Central memory CD8-positive, alpha-beta T cell (primary cell): Measurements from ENCODE around the gene DCP1B.

Experiments
- ATAC-seq: fragments of 150-1000 bp; cut with Tn5 transposase; replicated peaks from 2 replicates; pipeline ENCODE4 v1.10.0; 2022; ENCODE audit warnings: mild to moderate bottlenecking, moderate FRiP score, moderate number of reproducible peaks; ENCODE audit not compliant: poor library complexity, severe bottlenecking; ENCODE audit errors: extremely low read depth
- DNase-seq, 2 donors: peaks; one replicate each; pipeline ENCODE4 v3.0.0; 2021; ENCODE audit warnings: low spot score in 2 of 2
- H3K27ac Mint-ChIP-seq: one replicate; pipeline ENCODE4 v1.8.0; 2022; ENCODE audit warnings: low read depth, mild to moderate bottlenecking, moderate library complexity, mixed read lengths
- H3K27me3 Mint-ChIP-seq: one replicate; pipeline ENCODE4 v1.8.0; 2022; ENCODE audit warnings: mixed read lengths
- H3K36me3 Mint-ChIP-seq: one replicate; pipeline ENCODE4 v1.8.0; 2022; ENCODE audit warnings: mild to moderate bottlenecking, moderate library complexity, mixed read lengths; ENCODE audit not compliant: insufficient read depth
- H3K4me1 Mint-ChIP-seq: one replicate; pipeline ENCODE4 v1.8.0; 2022; ENCODE audit warnings: mixed read lengths
- H3K4me3 Mint-ChIP-seq: one replicate; pipeline ENCODE4 v1.8.0; 2022; ENCODE audit warnings: mild to moderate bottlenecking, moderate library complexity, mixed read lengths
- H3K9me3 Mint-ChIP-seq: one replicate; pipeline ENCODE4 v1.8.0; 2022; ENCODE audit warnings: mixed read lengths

DCP1B gene

DNA sequence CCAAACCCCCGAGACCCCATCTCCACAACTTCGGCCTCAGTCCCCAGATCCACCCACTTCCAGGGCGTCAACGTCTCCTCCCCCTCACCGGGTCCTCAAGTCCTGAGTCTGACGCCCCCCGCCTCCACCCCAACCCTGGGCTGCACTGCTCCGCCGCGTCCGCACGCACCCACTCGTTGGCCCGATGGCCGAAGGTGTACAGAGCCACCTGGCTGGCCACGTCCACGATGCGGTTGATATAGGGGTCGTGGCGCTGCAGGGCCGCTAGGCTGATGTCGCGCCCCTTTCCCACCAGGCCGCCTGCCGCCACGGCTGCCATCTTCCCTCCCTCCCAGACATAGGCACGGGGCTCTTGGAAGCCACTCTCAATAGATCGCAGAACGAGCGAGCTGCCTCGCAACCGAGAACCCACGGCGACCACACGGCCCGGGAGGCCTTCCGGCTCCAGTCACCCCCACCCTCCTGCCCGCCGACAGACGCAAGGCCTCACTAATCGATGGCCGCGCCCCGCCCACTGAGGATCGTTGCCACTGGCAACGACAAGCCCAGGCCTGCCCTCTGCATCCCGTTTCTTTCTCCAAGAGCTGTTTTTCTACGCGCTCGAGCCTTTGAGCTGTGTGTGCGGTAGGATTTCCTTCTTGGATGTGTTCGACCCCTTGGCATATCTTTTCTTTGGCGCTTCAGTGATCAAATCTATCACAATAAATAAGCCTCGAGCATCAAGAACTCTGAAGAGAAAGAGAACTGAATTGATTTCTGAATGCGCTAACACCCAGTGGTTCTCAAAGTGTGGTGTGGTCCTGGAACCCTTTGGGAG lies at the start of gene DCP1B:
TSS of gene DCP1B (minus strand) at position 345 of the 817 bp plus-strand sequence. CDS start at position 319, 26 bp downstream.
- peak within 1 kb of the TSS; percentile 96 for H3K4me3 Mint-ChIP-seq
- ATAC-seq: peak; percentile 99

DNA sequence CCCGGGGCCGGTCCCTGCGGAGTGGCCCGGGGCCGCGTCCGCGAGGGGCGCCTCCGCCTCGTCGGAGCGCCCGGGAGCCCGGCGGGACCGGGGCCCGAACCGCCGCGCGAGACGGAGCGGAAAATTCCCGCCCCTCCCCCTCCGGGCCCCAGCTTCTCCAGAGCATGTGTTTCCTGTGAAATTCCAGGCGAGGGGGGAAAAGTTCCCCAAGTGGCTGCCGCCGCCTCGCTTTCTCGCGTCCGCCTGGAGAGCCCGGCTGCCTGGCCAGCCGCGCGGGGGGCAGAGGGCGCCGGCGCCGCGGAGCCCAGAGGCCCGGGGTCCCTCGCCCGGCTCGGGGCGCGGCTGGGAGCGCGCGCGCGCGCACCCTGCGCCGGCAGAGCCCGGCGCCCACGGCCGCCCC lies 49.4 kb upstream of the DCP1B start:
- no peak for ATAC-seq
- Mint-ChIP-seq H3K9me3 (no peaks in the 10 kb centered on the region), H3K27ac (no peak overlapping the region), H3K4me1 (peaks cover 14% of the 10 kb centered on the region), H3K36me3 (no peaks in the 10 kb centered on the region), H3K27me3 (peaks cover 80% of the 10 kb centered on the region), H3K4me3 (no peak overlapping the region)
- DNase-seq: no peak

More for the DNA sequence above, at the start of gene DCP1B:
- Mint-ChIP-seq H3K9me3 (no peaks in the 10 kb centered on the region), H3K36me3 (peaks cover 12% of the 10 kb centered on the region), H3K4me1 (peaks cover 34% of the 10 kb centered on the region), H3K27ac (peak within 1 kb of the TSS; percentile 96), H3K27me3 (no peaks in the 10 kb centered on the region)
- DNase-seq: peak; percentile 78 to 89

DNA sequence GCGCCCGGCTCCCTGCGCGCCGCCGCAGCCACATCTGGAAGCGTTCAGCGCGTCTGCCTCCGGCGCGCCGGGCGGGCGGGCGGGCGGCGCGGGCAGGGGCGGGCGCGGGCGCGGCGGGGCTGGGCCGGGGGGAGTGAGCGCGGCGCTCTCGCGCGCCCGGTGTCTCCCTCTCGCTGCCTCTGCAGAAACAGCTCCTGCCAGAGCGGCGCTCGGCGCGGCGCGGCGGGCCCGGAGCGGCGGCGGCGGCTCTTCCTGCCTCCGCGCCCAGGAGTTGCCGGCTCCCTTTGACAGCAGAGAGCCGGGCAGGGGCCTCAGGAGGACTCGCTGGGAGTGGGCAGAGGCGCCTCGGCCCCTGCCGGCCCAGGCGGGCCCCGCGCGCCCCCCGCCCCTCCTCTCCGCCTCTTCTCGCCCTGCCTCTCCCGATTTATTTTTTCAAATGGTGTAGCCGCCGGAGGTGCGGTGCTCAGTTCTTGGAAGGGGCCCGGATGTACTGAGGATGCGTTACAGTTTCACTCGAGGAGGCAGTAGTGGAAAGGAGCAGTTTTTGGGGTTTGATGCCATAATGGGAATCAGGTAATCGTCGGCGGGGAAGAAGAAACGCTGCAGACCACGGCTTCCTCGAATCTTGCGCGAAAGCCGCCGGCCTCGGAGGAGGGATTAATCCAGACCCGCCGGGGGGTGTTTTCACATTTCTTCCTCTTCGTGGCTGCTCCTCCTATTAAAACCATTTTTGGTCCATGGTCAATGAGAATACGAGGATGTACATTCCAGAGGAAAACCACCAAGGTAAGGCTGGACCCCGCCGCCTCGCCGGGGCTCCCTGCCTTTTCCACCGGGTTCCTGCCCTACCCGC lies 48.8 kb upstream of the DCP1B start, which contains the start of gene CACNA1C:
TSS of gene CACNA1C (plus strand) at position 162 of the 853 bp plus-strand sequence. CDS start at position 738, 576 bp downstream.
- Mint-ChIP-seq H3K4me3 (peak within 1 kb of the TSS; percentile 72), H3K27ac (no peak within 1 kb of the TSS), H3K4me1 (peaks cover 14% of the 10 kb centered on the region), H3K36me3 (no peaks in the 10 kb centered on the region), H3K9me3 (no peaks in the 10 kb centered on the region), H3K27me3 (peaks cover 80% of the 10 kb centered on the region)
- ATAC-seq (peak; percentile 77), DNase-seq (no peak)

DNA sequence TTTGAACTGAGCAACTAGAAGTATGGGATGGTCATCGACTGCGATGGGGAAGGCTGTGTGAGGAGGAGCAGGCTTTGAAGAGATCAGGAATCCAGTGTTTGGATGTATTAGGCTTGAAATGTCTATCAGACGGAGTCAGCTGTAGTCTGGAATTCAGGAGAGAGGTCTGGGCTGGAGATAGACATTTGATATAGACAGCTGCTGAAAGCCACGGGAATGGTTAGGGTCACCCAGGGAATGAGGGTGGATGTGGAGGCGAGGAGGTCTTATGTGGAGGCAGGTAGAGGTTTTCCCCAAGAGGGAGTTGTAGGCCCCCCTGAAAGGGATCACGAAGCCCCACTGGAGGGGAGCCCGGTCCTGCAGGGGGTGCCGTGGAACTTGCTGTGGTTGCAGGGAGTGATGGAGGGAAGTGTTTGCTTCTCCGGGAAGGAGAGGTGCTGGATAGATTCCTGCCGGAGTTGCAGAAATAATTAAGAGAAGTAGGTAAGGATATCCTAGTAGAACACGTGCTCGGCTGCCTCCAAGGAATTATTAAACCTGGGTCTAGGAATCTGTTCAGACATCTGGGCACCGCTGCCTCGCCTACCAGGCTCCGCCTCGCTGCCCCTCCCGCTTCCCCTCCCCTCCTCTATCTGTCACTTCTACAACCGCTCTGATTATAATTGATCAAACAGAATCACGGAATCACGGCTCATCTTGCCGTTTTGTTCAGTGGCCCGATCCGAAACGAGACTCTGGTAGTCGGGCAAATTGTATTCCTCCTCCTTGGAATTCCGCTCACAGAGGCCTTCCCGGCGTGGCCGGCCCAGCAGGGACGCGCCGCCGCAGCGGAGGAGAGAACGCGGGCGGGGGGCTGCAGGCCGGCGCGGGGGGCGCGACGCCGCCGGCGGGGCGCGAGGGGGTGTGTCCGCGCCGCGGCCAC lies 47.7 kb upstream of the DCP1B start:
- Mint-ChIP-seq H3K36me3 (no peaks in the 10 kb centered on the region), H3K27me3 (peaks cover 76% of the 10 kb centered on the region), H3K27ac (no peak overlapping the region), H3K9me3 (no peaks in the 10 kb centered on the region), H3K4me3 (peak overlapping the region; percentile 72), H3K4me1 (peaks cover 14% of the 10 kb centered on the region)
- ATAC-seq: no peak
- no peak for DNase-seq

DNA sequence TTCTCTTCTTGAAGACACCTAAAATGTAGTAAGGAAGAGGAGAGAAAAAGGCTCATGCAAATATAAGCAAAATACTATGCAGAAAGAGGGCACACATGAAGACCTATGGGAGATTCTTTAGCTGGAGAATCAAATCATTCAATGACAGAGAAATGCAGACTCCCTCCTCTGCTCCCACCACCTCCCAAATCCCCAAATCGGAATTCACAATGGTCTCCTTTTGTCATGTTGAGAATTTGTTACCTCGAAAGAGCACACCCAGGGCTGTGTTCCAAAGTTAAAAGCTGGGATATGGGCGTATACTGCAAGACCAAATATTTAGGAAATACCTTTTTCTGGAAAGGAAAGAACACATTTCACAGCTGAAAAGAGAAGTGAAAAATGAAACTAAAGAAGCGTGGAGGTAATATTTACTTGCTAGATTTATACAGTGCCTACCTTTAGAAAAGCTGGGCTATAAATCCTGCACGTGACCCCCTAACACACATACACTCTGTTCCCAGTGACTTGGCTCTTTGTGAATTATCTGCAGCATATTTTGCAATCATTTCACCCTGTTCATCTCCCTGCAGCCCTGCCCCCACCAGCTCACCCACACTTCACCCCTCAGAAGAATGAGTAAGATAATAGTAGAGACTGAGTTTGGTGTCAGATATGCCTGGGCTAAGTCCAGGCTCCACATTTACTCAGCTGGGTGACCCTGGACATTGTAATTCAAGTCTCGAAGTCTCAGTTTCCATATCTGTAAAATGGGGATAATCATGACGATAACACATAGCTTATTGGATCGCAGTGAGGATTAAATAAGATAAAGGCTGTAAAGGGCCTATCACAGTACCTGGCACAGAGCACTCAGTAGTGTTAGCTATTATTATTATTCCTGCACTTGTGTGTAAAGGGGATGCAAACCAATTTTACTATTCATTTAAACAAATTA lies 45.6 kb upstream of the DCP1B start:
- Mint-ChIP-seq H3K4me1 (peaks cover 14% of the 10 kb centered on the region), H3K4me3 (no peak overlapping the region), H3K27ac (no peak overlapping the region), H3K36me3 (no peaks in the 10 kb centered on the region), H3K27me3 (peaks cover 64% of the 10 kb centered on the region), H3K9me3 (no peaks in the 10 kb centered on the region)
- ATAC-seq (no peak), DNase-seq (no peak)

DNA sequence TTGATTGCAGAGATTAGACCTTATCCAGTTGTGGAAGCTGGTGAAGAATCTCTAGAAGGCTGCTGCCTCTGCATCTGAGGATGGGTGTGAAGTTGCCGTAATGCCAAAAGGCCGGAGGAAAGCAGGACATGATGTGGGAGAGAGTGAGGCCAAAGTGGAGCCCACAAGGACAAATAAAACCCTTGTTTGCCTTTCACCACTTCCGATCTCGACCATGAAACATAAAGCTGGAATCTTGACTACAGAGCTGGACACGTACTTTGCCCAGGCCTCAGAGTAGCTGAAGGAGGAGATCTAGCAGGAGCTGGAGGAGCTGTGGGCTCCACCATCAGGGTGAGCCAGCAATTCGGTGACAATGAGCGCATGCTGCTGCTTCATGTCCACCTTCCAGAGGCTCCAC lies 43.5 kb upstream of the DCP1B start:
- H3K36me3 Mint-ChIP-seq: no peaks in the 10 kb centered on the region
- H3K27me3 Mint-ChIP-seq: peaks cover 71% of the 10 kb centered on the region
- H3K4me1 Mint-ChIP-seq: no peaks in the 10 kb centered on the region
- DNase-seq (no peak), ATAC-seq (no peak)
- no peak overlapping the region for H3K4me3 Mint-ChIP-seq
- H3K9me3 Mint-ChIP-seq: no peaks in the 10 kb centered on the region
- H3K27ac Mint-ChIP-seq: no peak overlapping the region

DNA sequence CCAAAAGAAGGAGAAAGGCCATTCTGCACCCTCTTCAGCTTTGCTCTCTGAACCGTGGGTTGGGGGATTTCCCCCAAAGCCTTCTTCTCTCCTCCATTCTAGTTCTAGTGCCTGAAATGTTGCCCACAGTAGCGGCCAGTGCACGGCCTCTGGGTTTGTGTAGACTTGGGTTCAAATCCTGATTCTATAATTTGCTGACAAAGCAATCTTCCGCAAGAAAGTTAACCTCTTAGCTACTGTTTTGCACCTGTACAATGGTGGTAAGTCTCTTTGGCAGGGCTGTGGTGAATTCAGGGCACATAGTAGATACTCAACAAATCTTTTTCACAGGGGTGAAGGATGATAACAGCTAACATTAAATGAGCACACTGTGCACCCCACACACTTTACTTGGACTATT lies 42.7 kb upstream of the DCP1B start:
- H3K27me3 Mint-ChIP-seq: peaks cover 75% of the 10 kb centered on the region
- no peak overlapping the region for H3K27ac Mint-ChIP-seq
- H3K4me1 Mint-ChIP-seq: no peaks in the 10 kb centered on the region
- H3K9me3 Mint-ChIP-seq: no peaks in the 10 kb centered on the region
- no peaks in the 10 kb centered on the region for H3K36me3 Mint-ChIP-seq
- ATAC-seq (no peak), DNase-seq (no peak)
- no peak overlapping the region for H3K4me3 Mint-ChIP-seq

DNA sequence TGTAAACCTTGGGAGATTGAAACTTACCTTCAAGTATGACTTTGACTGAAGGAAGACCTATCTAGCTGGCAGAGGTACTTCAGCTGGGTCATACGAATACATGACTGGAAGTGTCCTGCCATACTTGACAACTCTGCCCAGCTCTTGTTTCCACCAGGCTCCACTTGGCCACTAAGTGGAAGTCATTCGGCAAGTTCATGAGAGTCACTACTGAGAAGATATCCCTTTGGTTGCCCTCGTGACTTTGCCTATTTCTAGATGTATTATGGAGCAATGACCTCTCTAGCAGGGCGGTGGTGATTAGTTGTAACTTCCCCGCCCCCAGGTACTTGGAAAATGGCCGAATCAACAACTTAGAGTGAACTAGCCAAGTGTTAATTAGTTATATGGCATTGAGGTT lies 39.9 kb upstream of the DCP1B start:
- no peaks in the 10 kb centered on the region for H3K36me3 Mint-ChIP-seq
- H3K4me1 Mint-ChIP-seq: no peaks in the 10 kb centered on the region
- no peak for ATAC-seq
- H3K9me3 Mint-ChIP-seq: no peaks in the 10 kb centered on the region
- no peak for DNase-seq
- H3K27me3 Mint-ChIP-seq: peaks cover 58% of the 10 kb centered on the region
- no peak overlapping the region for H3K4me3 Mint-ChIP-seq
- no peak overlapping the region for H3K27ac Mint-ChIP-seq

DNA sequence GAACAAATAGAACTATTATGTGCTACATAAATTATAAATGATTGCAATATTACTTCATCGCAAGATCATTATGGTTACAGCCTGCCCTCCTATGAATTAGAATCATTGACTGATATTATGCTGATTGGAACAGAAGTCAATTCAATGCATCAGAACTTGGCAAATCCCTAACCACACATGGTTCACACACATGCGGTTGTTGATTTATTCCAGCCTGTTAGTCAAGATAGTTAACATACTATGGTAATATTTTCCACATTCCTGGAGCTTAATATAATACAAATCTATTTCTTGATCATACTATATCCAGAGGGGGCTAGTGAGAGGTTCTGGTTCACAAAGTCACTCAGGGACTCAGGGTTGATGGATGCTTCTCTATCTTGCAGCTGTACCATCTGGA lies 38.8 kb upstream of the DCP1B start:
- H3K27me3 Mint-ChIP-seq: peaks cover 51% of the 10 kb centered on the region
- DNase-seq (no peak), ATAC-seq (no peak)
- H3K9me3 Mint-ChIP-seq: no peaks in the 10 kb centered on the region
- no peaks in the 10 kb centered on the region for H3K4me1 Mint-ChIP-seq
- no peak overlapping the region for H3K4me3 Mint-ChIP-seq
- no peak overlapping the region for H3K27ac Mint-ChIP-seq
- no peaks in the 10 kb centered on the region for H3K36me3 Mint-ChIP-seq

DNA sequence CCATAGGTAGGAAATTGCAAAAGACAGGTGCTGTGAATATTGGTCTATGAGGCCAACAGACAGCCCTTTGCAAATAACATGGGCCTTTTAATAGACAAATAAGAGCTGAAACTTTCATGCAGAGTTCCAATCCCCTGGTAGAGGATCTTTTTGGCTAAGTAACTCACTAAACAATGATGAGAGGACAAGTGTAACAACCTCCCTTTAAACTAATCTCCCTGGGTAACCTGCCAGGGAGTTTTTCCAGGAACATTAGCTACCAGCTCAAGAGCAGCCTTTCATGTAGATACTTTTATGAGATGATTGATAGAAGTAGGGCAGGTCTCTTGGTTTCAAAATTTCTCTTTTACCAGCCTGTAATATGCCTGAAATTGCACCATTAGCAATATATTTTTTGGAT lies 34.8 kb upstream of the DCP1B start:
- ATAC-seq (no peak), DNase-seq (no peak)
- H3K4me1 Mint-ChIP-seq: peaks cover 15% of the 10 kb centered on the region
- H3K9me3 Mint-ChIP-seq: no peaks in the 10 kb centered on the region
- H3K36me3 Mint-ChIP-seq: peaks cover 3% of the 10 kb centered on the region
- H3K27ac Mint-ChIP-seq: no peak overlapping the region
- peaks cover 52% of the 10 kb centered on the region for H3K27me3 Mint-ChIP-seq
- no peak overlapping the region for H3K4me3 Mint-ChIP-seq

DNA sequence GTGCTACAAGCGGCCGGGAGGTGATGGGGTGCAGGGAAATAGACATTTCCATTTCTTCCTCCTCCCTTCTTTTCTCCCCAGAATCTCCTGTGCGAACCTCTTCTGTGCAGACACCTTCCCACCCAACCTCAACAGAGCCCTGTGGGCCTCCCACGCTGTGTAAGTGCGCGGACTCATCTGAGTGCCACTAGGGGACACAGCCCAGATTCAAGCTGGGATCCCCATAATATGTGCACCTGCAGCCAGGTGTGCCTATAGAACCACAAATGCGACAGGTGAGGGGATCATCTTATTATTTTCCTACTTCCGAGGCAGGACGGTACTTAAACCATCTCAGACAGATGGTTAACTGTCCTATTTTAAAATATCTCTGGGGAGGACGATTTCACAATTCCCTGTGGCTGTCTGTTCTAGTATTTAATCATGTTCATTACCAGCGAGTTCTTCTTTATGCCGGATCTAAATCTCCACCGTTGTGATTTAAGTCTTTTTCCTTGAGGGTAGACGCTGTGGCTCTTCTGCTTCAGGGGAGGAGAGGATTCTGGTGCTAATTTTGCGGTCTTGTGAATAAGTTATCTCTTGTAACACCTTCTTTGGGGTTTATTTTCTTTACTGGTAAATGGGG lies 31.3 kb upstream of the DCP1B start:
- H3K27me3 Mint-ChIP-seq: peaks cover 58% of the 10 kb centered on the region
- ATAC-seq: peak; percentile 37

More for the DNA sequence above, 31.3 kb upstream of the DCP1B start:
- peak overlapping the region; percentile 51 for H3K4me3 Mint-ChIP-seq
- H3K9me3 Mint-ChIP-seq: no peaks in the 10 kb centered on the region
- H3K4me1 Mint-ChIP-seq: peaks cover 15% of the 10 kb centered on the region
- DNase-seq: no peak
- H3K36me3 Mint-ChIP-seq: peaks cover 3% of the 10 kb centered on the region
- H3K27ac Mint-ChIP-seq: no peak overlapping the region
